ENCODE data around the gene DUSP3.

DNA sequence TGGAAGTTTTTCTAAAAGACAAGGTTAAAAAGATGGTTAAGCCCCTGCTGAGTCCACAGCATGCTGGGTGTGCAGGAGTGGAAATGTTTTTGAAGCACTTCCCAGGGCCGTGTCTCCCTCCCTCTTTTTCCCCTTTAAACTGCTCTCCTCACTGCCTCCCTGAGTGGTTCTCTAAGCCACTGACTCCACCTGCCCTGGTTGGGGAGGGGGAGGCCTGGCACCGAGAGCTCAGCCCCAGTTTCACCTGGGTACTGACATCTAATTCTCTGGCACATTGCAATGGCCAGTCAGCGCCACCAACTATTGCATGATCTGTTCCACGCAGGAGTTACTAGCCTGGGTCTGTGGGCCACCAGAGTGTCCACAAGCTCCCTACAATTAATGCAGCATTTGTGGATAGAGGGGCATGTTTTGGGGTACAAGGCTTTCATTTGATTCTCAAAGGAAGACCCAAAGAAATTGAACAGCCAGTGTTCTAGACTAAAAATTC, 31.5 kb upstream of the DUSP3 start:
- TF ChIP-seq, protein P1, sequence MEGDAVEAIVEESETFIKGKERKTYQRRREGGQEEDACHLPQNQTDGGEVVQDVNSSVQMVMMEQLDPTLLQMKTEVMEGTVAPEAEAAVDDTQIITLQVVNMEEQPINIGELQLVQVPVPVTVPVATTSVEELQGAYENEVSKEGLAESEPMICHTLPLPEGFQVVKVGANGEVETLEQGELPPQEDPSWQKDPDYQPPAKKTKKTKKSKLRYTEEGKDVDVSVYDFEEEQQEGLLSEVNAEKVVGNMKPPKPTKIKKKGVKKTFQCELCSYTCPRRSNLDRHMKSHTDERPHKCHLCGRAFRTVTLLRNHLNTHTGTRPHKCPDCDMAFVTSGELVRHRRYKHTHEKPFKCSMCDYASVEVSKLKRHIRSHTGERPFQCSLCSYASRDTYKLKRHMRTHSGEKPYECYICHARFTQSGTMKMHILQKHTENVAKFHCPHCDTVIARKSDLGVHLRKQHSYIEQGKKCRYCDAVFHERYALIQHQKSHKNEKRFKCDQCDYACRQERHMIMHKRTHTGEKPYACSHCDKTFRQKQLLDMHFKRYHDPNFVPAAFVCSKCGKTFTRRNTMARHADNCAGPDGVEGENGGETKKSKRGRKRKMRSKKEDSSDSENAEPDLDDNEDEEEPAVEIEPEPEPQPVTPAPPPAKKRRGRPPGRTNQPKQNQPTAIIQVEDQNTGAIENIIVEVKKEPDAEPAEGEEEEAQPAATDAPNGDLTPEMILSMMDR (IDR thresholded peaks at IDR 0.05; ENCODE audit: low read depth, low read length), result no peak
- TF ChIP-seq EZH2phosphoT487 (IDR thresholded peaks at IDR 0.05; ENCODE audit: low read depth), result no peak
